ENCODE data around the gene SLC45A3.

The SLC45A3 gene

DNA sequence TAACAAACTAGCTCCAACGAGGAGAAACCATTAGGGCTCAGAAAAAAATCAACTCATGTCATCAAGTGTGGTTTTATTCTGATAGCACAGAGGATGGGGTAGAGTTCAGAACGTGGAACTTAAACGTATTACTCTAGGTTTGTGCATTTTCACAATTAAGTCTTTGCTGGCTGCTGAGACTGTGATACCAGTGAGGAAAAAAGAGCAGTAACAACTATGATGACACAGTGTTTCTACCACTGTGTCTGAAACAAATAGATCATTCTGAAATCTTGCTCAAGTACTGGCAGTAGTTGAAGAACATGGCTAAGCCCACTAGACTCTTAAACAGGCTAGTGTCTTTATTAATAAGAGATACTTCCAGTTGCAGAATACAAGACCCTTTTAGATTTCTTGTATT, 38.7 kb upstream of the SLC45A3 start:
- peaks cover 74 to 92% of the 10 kb centered on the region in 2 experiments for H3K36me3 ChIP-seq (ENCODE audit: control insufficient read depth in 2 of 2, insufficient read depth in 1 of 2, low read length in 2 of 2)
- no peak overlapping the region for H3K27ac ChIP-seq (ENCODE audit: extremely low read depth, low read depth, low read length)
- TF ChIP-seq, protein P1, sequence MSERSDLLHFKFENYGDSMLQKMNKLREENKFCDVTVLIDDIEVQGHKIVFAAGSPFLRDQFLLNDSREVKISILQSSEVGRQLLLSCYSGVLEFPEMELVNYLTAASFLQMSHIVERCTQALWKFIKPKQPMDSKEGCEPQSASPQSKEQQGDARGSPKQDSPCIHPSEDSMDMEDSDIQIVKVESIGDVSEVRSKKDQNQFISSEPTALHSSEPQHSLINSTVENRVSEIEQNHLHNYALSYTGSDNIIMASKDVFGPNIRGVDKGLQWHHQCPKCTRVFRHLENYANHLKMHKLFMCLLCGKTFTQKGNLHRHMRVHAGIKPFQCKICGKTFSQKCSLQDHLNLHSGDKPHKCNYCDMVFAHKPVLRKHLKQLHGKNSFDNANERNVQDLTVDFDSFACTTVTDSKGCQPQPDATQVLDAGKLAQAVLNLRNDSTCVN (tag by site-specific recombination; optimal IDR thresholded peaks at IDR 0.05): no peak
- TF ChIP-seq REPIN1 (tag by site-specific recombination; IDR thresholded peaks at IDR 0.05; ENCODE audit: low read depth): no peak
- TF ChIP-seq ZNF555 (tag by site-specific recombination; conservative IDR thresholded peaks at IDR 0.05): no peak
- no peak for TF ChIP-seq ZNF133 (tag by site-specific recombination; IDR thresholded peaks at IDR 0.05)
- TF ChIP-seq, protein P2, sequence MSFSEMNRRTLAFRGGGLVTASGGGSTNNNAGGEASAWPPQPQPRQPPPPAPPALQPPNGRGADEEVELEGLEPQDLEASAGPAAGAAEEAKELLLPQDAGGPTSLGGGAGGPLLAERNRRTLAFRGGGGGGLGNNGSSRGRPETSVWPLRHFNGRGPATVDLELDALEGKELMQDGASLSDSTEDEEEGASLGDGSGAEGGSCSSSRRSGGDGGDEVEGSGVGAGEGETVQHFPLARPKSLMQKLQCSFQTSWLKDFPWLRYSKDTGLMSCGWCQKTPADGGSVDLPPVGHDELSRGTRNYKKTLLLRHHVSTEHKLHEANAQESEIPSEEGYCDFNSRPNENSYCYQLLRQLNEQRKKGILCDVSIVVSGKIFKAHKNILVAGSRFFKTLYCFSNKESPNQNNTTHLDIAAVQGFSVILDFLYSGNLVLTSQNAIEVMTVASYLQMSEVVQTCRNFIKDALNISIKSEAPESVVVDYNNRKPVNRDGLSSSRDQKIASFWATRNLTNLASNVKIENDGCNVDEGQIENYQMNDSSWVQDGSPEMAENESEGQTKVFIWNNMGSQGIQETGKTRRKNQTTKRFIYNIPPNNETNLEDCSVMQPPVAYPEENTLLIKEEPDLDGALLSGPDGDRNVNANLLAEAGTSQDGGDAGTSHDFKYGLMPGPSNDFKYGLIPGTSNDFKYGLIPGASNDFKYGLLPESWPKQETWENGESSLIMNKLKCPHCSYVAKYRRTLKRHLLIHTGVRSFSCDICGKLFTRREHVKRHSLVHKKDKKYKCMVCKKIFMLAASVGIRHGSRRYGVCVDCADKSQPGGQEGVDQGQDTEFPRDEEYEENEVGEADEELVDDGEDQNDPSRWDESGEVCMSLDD (tag by site-specific recombination; IDR thresholded peaks at IDR 0.05): no peak
- TF ChIP-seq GLIS1 (tag by site-specific recombination; IDR thresholded peaks at IDR 0.05): no peak
- no peak for TF ChIP-seq ZSCAN23 (tag by site-specific recombination; IDR thresholded peaks at IDR 0.05)
- TF ChIP-seq, protein P3, sequence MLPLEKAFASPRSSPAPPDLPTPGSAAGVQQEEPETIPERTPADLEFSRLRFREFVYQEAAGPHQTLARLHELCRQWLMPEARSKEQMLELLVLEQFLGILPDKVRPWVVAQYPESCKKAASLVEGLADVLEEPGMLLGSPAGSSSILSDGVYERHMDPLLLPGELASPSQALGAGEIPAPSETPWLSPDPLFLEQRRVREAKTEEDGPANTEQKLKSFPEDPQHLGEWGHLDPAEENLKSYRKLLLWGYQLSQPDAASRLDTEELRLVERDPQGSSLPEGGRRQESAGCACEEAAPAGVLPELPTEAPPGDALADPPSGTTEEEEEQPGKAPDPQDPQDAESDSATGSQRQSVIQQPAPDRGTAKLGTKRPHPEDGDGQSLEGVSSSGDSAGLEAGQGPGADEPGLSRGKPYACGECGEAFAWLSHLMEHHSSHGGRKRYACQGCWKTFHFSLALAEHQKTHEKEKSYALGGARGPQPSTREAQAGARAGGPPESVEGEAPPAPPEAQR (tag by site-specific recombination; IDR thresholded peaks at IDR 0.05): no peak
- TF ChIP-seq ZNF610 (tag by site-specific recombination; IDR thresholded peaks at IDR 0.05; ENCODE audit: borderline replicate concordance): no peak
- no peak for TF ChIP-seq YY2 (tag by site-specific recombination; IDR thresholded peaks at IDR 0.05)
- TF ChIP-seq, protein P4, sequence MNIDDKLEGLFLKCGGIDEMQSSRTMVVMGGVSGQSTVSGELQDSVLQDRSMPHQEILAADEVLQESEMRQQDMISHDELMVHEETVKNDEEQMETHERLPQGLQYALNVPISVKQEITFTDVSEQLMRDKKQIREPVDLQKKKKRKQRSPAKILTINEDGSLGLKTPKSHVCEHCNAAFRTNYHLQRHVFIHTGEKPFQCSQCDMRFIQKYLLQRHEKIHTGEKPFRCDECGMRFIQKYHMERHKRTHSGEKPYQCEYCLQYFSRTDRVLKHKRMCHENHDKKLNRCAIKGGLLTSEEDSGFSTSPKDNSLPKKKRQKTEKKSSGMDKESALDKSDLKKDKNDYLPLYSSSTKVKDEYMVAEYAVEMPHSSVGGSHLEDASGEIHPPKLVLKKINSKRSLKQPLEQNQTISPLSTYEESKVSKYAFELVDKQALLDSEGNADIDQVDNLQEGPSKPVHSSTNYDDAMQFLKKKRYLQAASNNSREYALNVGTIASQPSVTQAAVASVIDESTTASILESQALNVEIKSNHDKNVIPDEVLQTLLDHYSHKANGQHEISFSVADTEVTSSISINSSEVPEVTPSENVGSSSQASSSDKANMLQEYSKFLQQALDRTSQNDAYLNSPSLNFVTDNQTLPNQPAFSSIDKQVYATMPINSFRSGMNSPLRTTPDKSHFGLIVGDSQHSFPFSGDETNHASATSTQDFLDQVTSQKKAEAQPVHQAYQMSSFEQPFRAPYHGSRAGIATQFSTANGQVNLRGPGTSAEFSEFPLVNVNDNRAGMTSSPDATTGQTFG (tag by site-specific recombination; IDR thresholded peaks at IDR 0.05; ENCODE audit: borderline replicate concordance): no peak
- TF ChIP-seq, protein P5, sequence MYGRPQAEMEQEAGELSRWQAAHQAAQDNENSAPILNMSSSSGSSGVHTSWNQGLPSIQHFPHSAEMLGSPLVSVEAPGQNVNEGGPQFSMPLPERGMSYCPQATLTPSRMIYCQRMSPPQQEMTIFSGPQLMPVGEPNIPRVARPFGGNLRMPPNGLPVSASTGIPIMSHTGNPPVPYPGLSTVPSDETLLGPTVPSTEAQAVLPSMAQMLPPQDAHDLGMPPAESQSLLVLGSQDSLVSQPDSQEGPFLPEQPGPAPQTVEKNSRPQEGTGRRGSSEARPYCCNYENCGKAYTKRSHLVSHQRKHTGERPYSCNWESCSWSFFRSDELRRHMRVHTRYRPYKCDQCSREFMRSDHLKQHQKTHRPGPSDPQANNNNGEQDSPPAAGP (tag by site-specific recombination; IDR thresholded peaks at IDR 0.05): no peak
- no peak for TF ChIP-seq ZNF274 (IDR thresholded peaks at IDR 0.05; ENCODE audit: low read length)
- no peak for TF ChIP-seq ZNF274 (tag by site-specific recombination; IDR thresholded peaks at IDR 0.05; ENCODE audit: borderline replicate concordance)
- TF ChIP-seq GLI4 (tag by site-specific recombination; IDR thresholded peaks at IDR 0.05): no peak
- TF ChIP-seq ZNF433 (tag by site-specific recombination; IDR thresholded peaks at IDR 0.05; ENCODE audit: low read depth): no peak
- TF ChIP-seq, protein P6, sequence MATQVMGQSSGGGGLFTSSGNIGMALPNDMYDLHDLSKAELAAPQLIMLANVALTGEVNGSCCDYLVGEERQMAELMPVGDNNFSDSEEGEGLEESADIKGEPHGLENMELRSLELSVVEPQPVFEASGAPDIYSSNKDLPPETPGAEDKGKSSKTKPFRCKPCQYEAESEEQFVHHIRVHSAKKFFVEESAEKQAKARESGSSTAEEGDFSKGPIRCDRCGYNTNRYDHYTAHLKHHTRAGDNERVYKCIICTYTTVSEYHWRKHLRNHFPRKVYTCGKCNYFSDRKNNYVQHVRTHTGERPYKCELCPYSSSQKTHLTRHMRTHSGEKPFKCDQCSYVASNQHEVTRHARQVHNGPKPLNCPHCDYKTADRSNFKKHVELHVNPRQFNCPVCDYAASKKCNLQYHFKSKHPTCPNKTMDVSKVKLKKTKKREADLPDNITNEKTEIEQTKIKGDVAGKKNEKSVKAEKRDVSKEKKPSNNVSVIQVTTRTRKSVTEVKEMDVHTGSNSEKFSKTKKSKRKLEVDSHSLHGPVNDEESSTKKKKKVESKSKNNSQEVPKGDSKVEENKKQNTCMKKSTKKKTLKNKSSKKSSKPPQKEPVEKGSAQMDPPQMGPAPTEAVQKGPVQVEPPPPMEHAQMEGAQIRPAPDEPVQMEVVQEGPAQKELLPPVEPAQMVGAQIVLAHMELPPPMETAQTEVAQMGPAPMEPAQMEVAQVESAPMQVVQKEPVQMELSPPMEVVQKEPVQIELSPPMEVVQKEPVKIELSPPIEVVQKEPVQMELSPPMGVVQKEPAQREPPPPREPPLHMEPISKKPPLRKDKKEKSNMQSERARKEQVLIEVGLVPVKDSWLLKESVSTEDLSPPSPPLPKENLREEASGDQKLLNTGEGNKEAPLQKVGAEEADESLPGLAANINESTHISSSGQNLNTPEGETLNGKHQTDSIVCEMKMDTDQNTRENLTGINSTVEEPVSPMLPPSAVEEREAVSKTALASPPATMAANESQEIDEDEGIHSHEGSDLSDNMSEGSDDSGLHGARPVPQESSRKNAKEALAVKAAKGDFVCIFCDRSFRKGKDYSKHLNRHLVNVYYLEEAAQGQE (tag by site-specific recombination; IDR thresholded peaks at IDR 0.05): no peak
- TF ChIP-seq ZNF341 (tag by site-specific recombination; IDR thresholded peaks at IDR 0.05; ENCODE audit: low read depth): no peak
- no peak for TF ChIP-seq ZNF366 (tag by site-specific recombination; conservative IDR thresholded peaks at IDR 0.05)
- H3K4me3 ChIP-seq (ENCODE audit: low read depth, low read length): no peak overlapping the region
- H3K4me1 ChIP-seq (ENCODE audit: control insufficient read depth, insufficient read depth, low read length): peaks cover 7% of the 10 kb centered on the region
- POLR2A ChIA-PET: no interaction called here
- CTCF ChIA-PET: interaction anchor here (9.2 kb wide), 1 partner anchor 7 kb away, joined by 94 read pairs; no protein-coding TSS in a partner anchor
- H3K9me3 ChIP-seq (ENCODE audit: control insufficient read depth, insufficient read depth, low read depth, low read length): no peaks in the 10 kb centered on the region
